GM18519 (cell line): ENCODE data around the gene WWTR1.

Source experiments
- ATAC-seq: cut with Tn5 transposase; IDR thresholded peaks from one replicate; pipeline ENCODE4 v1.9.1; 2021; ENCODE audit warnings: mild to moderate bottlenecking, moderate library complexity; ENCODE audit not compliant: unreplicated experiment, low FRiP score

The WWTR1 gene

DNA sequence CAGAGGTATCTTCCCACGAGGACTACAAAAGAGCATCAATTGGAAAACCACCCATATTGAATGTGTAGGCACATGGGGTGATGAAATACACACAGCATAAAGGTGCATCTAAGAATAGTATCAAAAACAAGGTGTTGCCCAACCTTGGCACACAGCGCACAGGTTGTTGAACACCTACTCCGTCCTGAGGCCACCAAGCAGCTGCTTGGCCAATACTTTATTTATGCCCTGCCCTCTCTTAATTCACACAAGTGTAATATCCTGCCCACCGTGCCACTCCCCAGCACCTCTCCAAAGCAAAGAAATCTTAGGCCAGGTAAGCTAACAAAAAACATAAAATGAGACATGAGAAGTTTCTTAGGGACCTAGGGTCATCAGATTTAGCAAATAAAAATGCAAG lies 31.2 kb downstream of the WWTR1 start:
- no peak for ATAC-seq

DNA sequence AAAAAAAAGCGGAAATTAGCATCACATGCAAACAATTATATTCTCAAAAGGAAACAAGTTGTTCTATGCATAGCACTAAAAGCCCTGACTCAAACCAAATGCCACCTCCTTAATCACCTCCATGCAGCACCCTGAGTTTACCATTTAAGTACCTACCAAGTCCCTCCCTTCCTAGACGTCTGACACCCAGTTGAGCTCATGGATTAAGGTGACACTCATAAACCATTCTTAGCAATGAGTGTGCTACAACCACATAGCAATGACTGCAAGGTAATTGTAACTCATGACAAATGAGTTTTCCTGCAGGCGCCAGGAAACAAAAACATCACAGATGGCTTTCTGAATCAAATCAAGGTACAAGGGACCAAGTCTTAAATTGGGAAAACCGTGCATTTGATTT lies 32.0 kb downstream of the WWTR1 start:
- ATAC-seq, result no peak

DNA sequence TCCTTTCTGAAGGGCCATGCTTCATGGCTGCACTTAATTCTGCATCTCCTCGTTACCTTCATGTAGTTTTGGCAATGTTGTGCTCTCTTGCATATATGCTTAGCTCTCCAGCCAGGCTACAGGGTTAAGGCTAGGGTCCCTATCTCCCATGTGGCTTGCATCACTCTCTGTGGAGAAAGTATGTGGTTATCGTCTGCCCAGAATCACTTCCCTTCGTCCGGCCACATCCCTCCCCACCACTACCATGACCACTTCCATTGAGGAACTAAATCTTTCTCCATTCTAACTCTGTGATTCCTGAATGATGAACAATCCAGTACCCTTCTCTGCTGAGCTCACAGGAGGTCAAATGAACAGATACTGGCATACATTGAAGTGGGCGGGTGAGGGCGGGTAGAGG lies 34.0 kb downstream of the WWTR1 start:
- ATAC-seq, result no peak

DNA sequence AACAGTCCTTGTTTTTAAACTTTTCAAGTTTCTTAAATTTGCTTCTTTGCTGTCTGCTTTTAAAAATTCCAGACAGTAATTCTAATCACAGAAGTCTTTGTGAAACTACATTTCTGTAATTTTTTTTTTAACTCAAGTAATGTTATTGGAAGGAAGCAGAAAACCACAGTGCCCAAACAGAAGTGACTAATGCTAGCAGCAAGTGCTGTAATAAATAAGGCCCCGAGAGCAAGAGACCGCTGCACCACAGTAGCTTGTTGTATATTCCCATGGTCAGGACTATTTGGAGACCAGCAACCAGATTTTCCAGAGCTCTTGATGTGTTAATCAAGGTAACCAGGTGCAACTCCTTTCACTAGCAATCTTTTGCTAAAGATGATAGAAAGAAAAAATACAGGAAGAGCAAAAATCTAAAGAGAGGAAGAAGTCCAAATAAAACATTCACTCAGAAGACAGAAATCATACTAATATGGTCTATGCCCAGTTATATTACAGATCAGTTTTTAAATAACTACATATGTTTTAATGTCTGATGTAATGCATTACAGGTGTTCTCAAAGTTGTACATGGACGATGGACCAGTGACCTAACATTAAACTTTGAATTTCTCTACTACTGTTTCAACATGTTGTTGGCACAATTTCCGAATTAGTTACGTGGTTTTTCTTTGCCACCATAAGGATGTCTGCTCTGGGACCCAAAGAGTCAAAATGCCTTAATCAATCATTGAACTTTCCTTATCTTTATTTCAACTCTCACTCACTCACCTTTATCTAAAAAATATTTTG lies 36.4 kb downstream of the WWTR1 start:
- peak; percentile 70 for ATAC-seq

DNA sequence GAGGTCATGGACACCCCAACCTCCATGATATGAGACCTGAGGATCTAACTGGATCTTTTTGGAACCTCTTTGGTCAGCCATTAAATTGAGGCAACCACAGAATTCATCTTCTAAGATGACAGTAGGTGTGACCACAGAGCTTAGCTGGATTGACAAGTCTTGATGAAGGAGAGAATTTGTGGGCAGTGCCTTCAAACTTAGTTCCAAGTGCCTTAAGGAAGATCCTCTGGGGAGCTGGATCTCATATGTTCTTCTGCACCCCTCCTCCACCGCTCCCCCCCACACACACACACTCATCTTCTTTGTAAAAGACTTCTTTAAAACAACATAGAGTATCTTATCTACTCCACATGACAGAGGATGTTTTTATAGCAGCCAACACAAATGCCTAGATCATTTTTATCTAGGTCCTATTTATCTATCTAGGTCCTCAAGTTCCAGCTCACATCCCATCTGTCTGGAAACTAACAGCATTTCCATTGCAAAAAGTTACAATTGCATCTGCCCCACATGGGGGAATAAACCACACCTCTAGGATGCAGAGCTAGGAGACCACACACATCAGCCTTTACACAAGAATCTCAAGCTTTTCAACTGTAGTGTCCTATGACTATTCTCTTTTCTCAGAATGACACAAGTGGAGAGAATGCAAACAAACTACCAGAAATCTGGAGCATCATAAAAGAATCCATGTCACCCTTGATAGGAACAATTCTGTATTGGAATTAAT lies 37.4 kb downstream of the WWTR1 start:
- peak; percentile 47 for ATAC-seq

DNA sequence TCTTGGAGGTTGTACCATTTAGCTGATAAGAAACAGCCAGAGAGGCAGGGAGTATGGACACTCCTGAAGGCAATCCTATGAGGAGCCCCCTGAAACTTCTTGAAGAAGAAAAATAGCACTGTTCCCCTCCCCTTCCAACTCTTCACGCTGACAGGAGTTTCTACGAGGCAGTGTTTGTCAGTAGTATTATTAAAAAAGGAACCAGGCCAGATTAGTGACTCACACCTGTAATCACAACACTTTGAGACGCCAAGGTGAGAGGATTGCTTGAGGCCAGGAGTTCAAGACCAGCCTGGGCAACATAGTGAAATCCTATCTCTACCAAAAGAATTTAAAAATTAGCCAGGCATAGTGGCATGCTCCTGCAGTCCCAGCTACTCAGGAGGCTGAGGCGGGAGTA lies 38.7 kb downstream of the WWTR1 start:
- ATAC-seq, result no peak

DNA sequence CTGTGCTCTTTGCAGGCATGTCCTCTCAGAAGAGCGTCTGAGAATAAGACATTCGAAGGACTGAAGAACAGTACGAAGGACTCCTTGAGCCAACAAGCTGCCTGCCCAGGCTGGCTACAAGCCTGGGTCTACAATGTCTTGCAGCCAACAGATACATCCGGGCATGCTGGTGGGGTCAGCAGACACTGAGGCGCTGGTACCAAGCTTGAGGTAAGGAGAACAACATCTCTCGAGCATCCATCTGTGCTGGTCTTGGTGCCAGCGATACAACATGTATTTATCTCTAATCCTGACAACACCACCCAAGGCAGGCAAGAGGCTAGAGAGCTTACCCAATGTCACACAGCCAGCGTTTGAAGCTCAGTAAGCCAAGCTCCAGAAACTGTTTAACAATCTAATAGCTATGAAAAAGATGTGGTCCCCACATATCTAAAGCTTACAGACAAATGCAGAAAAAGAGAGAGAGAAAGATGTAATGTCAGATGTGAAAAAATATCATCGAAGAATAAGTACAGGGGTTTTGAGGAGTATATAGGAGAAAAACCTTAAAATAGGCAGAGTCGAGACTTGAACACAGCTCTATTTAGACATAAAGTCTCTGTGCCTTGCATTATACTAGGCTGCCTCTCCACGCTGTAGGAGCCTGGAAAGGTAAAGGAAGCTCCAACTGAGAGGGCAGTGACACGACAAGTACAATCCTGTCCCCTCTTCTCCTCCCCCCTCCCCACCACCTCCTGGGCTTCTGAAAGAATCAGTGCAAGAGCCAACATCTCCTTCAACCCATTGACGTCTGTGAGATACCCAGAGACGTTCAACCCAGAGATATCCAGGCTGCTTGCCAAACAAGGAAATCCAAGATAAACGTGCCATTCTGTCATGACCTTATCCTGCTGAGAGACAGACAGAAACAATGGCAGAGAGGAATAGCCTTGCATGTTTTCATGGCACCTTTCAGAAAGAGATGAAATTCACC lies 39.4 kb downstream of the WWTR1 start:
- ATAC-seq, result no peak

DNA sequence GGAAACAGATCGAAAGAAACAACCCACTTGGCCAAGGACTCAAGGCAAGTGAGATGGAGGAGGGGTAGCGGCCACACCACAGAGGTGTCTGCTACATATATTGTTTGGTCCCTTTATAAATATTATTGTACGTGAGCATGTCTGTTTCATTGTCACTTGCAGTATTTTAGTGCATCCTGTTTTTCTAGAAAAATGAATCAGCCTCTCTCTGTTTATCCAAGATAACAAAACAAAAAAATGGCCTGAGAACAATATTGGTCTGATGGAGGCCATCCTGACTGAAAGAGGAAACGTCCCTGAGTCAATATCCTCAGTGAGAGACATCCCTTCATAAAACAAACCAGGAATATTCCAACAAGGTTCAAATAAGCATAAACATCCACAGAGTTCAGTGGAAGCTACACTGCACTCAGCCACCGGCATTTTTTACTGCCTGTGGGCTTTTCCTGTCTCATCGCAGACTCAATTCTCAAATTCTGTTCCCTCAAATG lies 42.0 kb downstream of the WWTR1 start:
- no peak for ATAC-seq

DNA sequence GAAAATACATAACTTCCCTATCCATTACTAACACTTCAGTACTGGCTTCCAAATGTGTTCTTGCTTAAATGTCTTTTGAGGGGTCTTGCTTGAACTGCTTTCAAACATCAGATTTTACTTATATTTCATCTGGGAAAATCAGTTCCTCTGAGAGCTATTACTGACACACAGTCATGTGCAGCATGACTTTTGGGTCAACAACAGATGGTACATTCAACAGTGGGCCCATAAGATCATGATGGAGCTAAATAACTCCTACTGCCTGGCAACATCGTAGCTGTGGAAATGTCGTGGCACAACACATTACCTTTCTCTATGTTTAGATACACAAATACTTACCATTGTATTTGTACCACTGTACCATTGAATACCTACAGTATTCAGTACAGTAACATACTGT lies 43.8 kb downstream of the WWTR1 start:
- ATAC-seq, result no peak

DNA sequence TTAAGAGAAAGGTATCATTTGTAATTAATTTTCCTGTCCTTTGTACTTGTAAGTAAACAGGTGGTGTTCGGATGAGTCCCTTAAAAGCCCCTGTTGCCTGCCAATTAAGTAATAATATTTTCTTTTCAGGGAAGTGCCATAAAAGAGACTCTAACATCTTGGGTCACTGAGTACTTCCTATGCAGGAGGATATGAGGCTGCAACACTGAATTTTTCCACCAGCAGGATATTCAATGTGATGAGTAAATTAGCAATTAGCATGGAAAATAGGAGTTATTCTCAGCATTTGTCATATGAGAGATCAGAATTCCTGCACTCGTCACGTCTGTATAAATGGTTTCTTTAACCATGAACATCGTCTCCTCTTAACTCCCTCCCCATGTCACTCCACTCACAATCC lies 45.4 kb downstream of the WWTR1 start:
- no peak for ATAC-seq

DNA sequence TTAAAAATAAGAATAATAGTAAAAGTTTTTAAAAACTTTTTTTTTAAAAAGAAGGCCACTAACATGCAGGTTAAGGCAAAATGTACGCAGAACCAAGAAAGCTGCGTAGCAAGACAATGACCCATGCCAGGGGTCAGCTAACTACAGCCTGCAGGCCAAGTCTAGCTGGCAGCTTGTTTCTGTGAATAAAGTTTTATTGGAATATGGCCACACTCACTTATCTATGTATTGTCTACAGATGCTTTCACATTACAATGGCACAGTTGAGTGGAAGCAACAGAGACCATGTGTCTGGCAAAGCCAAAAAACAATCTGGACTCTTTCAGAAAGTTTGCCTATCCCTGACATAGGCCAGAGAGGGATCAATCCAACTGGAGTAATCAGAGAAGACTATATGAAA lies 46.7 kb downstream of the WWTR1 start:
- no peak for ATAC-seq

DNA sequence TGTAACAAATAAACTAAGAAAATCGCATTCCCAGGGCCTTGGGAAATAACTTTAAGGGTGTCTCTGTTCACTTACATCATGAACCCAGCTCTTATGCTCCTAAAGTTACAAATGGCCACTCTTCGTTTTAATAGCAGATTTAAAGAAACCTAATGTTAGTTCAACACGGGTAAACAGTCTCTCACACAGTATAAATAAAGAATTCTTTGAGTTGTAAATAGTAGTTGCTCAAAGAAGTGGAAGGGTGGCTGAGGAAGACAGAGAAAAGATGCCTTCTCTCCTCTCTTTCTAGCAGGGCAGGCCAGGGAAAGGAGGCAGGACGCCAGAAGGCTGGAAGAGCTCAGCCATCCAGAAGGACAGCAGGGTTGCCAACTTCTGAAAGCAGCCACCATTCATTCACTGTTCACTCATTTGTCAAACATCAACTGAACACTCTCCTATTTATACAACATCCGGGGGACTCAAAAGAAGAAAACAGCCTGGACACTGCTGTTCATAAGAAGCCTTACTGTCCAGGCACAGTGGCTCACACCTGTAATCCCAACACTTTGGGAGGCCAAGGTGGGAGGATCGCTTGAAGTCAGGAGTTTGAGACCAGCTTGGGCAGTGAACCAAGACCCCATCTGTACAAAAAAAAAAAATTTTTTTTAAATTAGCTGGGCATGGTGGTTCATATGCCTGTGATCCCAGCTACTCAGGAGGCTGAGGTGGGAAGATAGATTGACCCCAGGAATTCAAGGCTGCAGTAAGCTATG lies 47.3 kb downstream of the WWTR1 start:
- no peak for ATAC-seq

DNA sequence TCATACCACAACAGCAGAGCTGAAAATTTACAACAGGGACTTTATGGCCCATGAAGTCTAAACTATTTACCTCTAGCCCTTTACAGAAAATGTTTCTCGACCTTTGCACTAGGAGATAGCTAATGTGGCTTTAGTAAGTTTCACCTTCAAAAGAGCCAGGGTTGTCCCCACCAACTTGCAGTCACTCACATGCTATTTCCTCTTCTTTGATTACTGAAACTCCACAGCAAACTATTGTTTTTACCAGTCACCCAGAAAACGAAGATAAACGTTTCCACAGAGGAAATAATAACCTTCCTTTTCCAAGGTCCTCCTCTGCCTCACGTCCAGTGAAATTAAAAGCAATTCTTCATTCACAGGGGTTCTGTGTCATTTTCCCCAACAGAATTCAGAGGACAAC lies 48.2 kb downstream of the WWTR1 start:
- peak; percentile 94 for ATAC-seq

DNA sequence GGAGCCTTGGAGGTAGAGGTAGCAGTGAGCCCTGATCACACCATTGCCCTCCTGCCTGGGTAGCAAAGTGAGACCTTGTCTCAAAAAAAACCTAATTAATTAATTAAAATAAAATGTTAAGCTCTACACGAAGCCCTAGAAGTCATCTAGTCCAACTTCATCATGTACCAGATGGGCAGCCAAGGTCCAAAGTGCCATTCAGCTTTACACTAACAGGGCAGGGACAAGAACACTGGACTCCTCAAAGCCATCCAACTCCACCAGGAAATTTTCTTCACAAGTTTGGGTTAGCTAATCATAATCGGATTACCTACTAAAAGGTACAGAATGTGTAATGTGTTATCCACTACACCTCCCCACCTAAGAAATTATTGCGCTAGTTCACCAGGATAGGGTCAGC lies 48.8 kb downstream of the WWTR1 start:
- no peak for ATAC-seq

DNA sequence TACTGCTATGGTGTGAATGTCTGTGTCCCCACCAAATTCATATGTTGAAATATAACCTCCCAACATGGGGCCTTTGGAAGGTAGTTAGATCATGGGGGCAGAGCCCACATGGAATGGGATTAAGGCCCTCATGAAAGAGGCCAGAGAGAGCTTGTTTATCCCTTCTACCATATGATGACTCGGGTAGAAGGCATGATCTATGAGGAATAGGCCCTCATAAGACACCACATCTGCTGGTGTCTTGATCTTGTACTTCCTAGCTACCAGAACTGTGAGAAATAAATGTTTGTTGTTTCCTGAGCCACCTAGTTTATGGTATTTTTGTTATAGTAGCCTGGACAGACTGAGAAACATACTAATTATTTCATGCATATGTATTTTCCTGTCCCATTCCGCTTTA lies 51.9 kb downstream of the WWTR1 start:
- no peak for ATAC-seq

DNA sequence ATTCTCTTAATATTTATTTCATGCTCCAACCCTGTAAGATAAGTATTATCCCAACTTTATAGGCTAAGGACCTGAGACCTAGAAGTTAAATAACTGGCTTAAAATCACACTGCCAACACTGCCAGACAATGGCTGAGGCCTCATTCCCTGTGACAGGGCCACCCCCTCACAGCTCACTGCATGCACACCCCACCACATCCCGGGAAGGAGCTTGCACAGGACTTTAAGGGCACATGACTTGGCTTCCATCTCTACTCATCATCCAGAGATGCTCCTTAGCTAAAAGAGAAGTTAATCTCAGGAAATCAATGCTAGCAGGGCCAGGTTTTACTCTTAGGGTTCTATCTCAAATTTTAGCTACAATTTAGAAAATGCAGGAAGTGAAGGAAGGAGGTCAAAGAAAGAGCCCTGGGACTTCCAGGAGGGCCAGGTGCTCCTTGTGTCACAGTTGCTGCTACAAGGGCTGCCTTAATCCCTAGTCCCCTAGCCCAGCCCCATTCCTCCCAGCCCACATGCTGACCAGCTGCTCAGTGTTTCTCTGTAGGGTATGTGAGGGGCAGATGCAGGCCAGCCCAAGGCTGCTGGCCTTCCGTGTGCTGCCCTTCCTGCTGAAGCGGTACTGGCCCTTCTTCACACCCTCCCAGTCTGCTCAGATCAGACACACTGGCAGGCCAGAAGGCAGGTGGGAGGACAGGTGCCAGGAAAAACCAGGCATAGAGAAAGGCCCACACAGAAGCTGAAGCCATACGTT lies 53.5 kb downstream of the WWTR1 start:
- no peak for ATAC-seq

DNA sequence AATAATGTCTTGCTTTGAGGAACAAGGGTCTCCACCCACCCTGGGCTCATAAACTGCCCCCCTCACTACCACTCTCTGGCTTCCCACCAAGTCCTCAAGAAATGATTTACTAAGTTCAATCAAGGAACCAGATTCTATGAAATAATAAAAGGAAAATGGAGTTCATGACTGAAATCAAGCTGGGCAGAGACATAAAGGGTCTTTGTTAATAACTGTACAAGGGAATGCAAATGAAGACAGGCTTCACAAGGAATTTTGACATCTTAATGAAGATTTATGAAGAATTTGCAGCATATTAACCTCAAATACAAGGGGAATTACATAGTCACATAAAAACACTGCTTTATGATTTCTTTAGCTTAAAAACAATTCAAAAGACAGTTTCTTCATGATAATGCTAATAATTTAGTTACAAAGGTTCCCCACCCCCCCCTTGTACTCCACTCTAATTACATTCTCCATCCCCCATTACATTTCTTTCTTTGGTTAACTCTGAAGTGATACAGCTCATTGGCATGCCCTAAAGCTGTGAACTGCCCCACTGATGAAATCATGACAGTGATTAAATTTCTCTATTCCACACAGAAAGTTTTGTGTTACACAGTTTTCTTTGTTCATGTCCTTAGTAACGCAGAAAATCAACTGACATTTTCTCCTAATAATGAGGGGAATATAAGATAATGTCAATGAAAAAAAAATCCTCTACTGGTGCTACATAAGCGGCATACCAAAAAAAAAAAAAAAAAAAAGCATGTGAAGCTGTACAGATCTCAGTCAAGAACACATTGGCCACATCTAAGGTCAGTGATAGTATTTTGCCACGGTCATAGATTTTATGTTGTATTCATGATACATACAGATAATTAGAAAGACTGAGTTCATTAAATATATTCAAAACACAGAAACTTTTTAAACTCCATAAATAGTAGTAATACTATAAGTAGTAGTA lies 54.4 kb downstream of the WWTR1 start:
- ATAC-seq, result no peak

DNA sequence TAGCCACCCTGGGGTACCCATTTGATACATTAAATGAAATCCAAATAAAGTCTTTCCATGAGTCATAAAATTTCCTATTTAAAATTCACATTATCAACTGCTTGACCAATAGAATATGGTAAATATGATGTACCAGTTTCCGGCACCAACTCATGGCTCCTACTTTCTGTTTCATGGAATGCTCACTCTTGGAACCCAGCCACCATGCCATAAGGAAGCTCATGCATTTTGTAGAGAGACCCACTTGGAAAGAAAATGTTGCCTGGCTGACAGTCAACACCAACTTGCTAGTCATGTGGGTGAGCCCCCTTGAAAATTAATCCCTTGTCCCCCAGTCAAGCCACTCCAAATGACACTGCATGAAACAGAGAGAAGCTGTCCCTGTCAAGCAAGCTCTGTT lies 57.2 kb downstream of the WWTR1 start:
- no peak for ATAC-seq
